ENCODE data around the gene TRIM42.

The TRIM42 gene

DNA sequence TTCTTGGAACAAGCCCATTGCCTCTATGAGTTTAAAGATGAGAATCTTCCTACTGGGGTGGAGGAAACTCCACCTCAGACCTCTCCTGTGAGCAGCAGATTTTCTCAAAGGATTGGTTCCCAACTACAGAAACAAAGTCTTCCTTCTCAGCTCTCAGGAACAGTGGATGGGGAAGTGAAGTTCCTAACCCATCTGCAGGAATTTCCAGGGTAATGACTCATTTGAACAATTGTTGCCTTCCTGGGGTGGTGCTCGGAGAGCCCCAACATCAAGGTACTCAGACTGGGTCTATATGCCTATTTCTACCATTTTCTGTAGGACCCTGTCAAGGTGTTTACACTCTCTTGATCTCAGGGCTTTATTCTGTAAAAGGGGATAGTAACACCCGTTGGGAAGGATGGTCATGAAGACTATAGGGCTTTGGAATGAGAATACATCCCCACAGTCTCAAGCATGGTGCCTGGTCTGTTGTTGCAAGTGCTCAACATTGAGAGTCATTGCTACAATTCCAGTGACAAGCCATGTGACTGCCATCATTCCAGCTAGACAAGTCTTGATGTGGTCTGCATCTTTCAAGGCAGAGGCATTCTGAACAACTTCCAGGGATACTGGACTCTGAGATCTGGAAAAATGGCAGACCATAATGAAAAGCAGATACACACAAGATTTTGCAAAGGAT, 33.0 kb downstream of the TRIM42 start:
- DNase-seq, result no peak

DNA sequence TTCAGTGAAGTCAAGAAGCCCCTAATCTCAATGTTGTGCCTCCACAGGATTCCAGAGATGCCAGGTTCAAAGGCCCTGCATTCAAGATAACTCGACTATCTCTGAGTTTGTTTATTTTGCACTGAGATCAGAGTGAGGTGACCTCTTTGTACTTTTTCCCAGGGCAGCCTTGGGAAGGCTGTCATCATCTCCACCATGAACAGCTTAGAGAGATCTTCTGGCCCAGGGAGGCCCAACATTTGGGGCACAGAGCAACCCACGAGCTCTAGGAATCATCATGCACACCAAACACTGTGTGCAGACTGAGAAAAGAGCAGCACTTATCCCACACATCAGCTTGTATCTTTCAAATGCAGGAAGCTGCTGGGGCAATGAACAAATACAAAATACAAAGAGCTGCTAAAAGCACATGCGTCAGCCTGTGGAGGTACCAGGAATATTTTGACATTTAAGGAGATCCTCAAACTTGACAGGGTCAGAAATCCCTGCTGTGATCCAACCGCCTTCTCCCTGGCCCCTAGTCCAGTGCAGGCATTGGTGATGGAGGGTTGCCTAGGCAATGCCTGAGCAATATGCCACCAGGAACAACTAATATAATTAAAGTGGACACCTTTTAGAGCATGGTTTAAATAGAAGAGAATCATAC, 33.6 kb downstream of the TRIM42 start:
- peak; percentile 71 for DNase-seq

DNA sequence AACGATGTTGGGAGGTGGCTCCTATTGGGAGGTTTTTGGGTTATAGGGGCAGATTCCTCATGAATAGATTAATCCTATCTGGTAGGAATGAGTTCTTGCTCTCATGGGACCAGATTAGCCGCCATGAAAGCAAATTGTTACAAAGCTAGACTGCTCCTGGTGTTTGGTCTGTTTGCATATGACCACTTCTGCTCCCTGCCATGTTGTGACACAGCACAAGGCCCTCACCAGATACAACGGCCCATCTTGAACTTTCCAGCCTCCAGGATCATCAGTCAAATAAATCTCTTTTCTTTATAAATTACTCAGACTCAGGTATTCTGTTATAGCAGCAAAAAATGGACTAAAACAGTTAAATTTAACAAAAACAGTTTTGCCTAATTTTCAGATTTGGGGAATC, 34.4 kb downstream of the TRIM42 start:
- DNase-seq, result no peak

DNA sequence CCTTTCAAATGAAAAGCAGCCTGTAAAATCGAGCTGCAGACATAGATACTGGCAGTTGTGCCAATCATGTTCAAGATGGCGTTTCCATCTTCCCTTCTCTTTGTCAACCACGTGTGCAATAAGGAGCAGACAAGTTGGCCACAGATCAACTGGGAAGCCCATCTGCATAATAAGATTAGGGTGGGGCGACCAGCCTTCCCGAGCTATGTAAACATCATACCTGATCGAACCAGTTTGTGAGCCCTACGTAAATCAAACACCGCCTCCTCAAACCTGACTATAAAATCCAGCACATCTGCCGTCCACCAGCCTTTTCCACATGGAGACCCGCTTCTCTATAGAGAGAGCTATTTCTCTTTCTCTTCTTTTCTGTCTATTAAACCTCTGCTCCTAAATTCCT, 37.2 kb downstream of the TRIM42 start:
- DNase-seq, result no peak

DNA sequence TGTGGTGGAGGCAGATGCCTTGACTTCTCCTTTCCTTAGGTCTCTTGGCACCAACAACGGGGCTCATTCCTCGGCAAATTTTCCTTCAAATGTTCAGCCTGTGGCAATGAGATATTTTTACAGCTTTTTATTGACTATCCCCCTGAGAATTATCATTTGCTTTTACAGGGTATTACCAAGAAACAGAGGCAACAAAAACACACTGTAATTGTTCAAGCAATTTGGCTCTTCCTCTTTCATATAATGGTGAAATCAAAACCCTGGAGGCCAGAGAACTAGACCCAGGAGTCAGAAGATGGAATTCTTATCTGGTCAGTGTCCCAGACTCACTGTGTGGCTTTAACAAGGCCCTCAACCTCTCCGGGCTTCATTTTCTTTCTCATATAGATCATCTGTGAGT, 40.1 kb downstream of the TRIM42 start:
- no peak for DNase-seq

DNA sequence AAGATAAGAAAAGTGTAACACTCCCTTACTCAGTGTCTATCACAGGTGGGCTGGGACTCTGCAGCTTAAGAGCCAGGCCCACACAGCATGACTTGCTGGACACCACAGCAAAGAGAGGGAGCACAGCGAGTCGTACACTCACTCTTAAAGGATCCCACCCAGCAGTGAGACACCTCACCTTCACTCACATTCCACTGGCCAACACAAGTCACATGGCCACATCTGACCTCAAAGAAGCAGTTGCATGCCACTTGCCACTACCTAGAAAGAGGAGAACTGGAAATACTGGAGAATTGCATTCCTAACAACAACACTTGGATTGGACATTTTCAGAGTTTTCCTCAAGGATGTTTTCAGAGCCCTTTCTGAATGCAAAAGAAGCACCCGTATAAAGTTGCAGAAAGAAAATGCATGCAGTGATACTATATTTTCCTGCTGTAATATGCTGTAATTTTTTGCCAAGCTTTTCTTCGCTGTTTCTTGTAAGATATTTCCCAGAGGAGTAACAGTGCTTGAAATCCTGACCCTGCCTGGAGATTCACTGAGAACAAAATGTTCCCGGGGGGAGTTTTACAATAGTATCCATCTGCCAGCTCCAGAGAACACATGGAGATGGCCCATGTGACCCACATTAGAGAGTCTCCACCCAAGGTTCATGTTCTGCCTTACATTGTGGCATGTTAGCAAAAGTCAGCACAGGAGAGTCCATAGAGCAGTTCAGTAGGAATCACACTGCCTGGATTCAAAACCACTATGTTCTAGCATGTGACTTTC, 42.2 kb downstream of the TRIM42 start:
- peak; percentile 16 for DNase-seq

DNA sequence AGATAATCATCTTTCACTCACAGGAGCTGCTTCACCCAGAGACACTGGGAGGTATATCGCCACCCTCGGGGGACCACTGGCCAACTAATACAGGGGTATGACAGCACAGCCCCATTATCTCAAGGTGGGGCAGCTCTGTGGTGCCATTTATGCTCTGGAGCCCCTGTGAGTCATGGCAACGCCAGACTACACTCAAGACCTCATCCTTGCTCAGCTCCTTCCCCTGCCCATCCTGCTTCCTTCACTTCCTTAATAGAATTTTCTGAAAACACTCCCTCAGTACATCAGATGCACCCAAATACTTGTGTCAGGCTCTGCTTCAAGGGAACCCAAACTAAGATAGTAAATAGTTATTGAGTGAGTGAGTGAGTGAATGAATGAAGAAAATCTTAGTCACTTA, 45.7 kb downstream of the TRIM42 start:
- no peak for DNase-seq

DNA sequence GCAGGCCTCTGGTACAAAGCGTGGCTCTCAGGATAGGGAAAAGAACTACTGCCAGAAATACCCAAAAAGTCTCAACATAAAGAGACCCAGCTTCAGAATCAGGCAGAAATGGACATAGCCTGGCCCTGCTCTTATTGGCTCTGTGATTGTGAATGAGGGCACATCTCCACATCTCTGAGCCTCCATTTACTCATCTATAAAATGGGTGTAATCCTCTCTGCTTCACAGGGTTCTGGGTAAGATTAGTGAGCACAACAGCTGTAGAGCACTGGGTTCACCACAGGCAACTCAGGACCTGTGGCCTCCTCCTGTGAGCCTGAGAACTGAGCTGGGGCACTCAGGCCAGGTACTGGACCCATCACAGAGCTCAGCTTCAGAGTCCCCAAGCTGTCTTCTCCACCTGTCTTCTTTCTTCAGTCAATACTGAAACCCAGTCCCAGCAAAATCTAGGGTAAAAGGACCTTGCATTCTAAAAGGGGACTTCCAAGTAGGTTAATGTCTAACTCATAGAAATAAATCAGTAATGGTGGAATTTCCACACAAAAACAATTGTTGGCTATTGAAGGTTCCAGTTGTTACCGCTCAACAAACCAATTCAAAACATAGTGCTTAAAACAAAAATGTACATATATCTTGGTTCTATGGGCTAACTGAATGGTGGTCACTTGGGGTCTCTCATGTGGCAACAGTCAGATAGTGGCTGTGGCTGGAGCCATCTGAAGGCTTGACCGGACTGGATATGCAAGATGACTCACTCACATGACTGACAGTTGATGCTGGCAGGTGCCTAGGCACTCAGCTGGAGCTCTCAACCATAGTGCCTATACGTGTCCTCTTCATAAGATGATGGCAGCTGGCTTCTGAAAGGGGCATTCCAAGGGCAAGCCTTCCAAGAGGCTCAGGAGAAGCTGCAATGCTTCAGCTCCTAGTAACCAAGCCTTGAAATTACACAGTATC, 47.3 kb downstream of the TRIM42 start:
- DNase-seq, result no peak

DNA sequence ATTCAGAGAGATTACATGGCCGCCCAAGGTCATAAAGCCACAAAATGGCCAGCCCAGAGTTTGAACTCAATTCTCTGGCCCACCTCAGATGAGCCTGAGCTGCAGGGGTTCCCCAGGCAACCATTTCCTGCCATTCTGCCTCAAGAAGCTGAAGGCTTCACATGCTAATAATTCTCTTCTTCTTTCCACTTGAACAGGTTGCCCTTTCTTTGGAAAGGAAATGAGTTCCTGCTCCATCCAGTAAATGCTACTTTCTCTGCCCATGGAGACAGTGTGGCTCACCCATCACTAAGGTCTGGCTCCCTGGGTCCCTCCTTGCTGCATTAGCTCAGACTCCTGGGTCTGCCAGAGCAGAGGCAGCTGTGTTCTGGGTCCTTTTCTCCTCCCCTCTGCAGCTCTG, 48.2 kb downstream of the TRIM42 start:
- DNase-seq, result no peak

DNA sequence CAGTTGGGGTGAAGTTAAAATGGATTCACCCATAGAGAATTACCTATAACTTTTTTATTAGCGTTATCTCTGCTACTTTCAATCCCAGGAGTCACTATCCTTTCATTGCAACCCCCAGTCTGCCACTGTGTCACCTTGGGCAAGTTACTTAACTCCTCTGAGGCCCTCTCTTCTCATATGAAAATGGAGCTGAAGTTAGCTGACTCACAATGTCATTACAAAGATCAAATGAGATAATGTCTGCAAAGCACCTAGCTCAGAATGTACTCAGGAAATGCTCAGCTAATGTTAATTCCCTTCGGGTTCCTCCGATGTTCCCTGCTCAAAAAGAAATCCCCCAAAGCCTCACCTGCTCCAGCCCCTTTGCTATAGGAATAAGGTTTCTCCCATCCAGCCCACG, 50.0 kb downstream of the TRIM42 start:
- DNase-seq, result no peak

DNA sequence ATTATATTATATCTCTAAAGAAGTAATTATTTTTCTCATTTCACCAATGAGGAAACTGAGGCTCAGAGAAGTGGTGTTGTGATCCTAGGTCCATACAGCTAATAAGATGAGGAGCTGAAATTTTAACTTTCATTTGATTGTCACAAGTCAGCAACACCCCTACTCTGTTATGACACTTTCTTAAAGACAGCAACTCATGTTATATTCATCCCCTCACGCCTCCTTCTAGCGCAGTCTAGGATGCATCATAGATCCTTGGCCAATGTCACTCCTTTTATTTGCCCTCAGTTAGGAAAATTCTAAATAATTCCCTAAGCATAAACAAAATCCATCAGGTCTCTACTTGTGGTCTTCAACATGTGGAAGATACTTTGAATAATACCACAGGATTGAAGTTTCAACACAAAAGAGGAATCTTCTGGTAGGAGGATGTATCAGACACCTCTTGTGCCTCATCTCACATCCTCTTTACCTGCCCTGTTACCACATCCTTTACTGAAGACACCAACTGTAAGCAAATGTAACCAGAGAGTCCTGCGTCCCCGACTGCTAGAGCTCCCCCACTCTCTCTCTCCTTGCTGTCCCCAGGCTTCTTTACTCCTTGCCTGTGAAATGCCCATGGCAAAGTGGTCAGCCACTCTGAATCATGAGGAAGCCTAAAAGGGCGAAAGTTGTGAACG, 53.7 kb downstream of the TRIM42 start:
- no peak for DNase-seq

DNA sequence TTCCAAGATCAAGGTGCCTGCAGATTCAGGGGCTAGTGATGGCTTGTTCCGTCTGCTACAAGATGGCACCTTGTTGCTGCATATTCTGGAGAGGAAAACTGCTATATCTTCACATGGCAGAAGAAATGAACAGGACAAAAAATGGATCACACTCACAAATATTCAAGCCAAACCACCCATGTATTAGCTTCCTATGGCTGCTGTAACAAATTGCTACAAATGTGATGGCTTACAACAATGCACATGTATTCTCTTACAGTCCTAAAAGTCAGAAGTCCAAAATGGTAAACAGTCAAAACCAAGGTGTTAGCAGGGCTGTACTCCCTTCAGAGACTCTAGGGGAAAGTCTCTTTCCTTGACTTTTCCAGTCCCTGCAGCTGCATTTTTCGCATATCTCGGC, 55.8 kb downstream of the TRIM42 start:
- no peak for DNase-seq

DNA sequence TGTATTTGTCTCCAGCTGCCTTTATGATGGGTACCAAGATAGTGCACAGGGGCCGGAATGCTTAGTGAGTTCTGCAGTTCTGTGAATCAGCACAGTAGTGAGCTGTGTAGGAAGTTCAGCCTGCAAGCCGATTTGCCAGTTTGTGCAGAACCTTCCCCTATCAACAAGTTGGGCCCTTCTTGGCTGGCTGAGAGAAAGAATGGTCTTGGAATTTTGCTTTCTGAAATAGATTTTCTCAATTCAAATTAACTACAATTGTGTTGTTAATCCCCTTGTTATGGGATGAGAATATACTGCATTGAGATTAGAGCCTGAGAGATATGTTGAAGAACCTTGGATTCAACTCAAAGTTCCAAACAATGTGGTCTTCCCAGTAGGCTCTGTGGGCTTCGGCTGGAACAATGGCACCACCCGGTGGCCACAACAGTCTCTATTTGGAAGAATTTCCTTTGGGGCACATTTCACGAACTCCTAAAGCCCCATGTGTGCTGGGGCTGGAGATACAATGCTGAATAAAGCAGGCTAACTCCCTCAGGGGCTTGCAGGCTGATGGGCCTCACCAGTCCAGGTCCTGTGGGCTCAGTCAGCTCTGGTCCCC, 59.1 kb downstream of the TRIM42 start:
- peak; percentile 71 for DNase-seq

DNA sequence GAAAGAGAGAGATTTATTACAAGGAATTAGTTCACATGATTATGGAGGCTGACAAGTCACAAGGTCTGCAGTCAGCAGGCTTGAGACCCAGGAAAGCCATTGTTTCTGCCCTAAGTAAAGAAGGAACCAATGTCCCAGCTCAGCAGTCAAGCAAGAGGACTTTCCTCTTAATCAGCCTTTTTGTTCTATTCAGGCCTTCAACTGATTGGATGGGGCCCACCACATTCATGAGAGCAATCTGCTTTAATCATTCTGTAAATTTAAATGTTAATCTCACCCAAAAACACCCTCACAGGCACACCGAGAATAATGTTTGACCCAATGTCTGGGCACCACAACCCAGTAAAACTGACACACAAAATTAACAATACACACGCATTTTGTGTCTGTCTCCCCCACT, 64.3 kb downstream of the TRIM42 start:
- no peak for DNase-seq

DNA sequence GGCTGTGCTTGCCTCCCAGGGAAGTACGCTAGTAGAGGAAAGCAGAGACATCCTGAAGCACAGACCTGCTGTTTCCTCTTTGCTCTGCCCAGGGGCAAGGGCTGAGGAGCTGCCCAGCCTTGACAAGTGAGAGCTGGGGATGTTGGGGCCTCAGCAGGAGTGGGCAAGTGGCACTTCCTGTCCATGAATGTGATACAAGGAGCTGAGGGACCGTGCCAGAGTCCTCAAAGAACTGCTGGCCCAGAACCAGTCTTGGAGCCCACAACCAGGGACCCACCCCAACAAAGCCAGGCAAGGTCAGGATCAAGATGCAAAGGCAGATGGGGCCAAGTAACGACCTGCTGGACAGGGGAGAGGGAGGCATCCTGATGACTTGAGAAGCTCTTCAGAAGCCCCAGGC, 70.3 kb downstream of the TRIM42 start:
- DNase-seq, result no peak

DNA sequence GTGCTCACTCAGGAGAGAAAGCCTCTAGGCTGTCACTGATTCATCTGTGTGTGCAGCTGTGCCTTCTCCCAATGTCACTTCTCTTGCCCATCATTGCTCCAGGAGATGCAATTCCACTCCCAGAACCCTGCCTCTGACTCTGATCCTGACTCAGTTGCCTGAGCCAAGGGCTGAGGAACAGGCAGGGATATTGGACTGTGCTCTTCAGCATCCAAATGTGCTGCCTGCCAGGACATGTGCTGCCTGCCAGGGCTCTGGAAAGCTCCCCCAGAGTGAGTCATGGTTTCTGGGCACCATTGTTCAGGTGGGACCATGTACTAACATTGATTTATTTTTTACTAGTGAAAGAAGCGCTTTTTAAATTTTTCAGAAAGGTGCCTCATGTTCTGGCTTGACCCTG, 71.0 kb downstream of the TRIM42 start:
- no peak for DNase-seq
